Kasumi-1 (cell line): Measurements from ENCODE around the gene GFER.
"Not testable (repeated sequence)": the region's sequence is repeated elsewhere in the genome, so short reads cannot be mapped to it uniquely, and the experiment has no call there.

Experiments
- DNase-seq, 2 experiments: peaks; one replicate each; lab custom pipeline; 2025; lab: John Stamatoyannopoulos, UW

Gene GFER

DNA sequence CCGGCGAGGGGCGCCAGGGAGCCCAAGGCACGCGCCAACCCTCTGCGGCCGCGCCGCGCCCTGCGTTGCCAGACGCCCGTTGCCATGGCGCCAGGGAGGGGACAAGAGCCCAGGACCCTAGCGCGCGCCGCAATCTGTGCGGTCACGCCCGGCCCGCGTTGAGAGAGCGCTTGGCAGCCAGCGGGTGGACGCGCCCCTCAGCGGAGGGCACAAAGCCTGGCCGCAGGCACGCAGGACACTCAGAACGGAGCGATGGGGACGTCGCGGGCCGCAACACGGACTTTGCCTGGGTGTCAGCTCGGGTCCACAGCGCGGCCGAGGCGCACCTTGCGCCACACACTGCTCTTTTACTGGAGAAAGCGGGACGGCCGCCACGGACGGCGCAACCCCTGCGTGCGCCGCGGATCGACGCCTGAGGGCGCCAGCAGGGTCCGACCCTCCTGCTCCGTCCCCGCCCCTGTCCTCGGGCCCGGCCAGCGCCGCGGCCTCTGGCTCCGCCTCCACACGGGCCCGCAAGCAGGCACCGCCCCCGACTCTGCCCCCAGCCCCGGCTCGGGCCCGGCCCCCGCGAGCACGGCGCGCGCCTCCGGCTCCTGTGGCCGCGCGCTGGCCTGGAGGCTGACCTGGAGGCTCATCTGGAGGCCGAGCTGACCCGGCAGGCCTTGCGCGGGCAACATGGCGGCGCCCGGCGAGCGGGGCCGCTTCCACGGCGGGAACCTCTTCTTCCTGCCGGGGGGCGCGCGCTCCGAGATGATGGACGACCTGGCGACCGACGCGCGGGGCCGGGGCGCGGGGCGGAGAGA is at the start of gene GFER:
GFER (plus strand) TSS at position 650 of the 803 bp plus-strand sequence; CDS start at position 676, 26 bp downstream.
- peak; percentile 29 to 48 for DNase-seq

DNA sequence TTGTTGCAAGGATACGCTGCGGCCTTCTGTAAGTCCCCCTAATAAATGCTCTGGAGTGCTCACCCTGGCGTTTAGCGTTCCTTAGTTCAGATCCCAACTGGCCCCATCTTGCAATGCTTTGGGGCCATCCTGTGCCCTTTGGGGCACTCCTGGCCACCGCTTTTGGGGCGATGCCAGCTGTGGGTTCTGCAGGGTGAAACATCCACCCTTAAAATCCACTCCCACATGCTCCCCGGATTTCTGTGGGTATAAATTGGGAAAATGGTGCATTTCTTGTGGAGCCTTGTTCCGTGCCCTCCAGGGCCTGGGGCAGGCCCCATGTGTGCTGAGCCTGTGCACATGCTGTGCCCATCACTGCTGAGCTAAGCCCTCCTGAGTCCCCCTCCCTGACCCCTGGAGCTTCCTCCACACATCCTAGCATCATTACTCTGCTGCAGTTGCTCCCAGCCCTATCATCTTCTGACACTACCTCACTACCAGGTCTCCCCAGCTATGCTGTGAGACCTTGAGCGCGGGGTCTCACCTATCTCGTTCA is 47.0 kb upstream of the GFER start:
- DNase-seq, result no peak

DNA sequence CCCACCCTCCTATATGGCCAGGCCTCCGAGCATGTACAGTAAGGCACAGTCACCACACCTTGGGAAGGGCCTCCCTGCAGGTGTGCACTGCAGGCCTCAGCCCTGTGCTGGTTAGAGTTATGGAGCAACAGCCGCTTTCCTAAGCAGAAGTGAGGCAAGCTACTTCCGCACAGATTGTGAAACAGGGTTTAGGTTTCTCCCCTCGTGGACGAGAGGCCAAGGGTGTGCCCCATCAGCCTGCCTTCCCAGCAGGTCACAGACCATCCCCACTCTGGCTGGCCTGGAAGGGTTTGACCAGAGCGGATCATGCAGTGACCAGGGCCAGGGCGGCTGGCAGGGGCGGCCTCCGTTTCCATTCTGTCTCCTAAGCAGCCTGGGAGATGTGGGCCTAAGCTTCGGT is 45.7 kb upstream of the GFER start:
- no peak for DNase-seq

DNA sequence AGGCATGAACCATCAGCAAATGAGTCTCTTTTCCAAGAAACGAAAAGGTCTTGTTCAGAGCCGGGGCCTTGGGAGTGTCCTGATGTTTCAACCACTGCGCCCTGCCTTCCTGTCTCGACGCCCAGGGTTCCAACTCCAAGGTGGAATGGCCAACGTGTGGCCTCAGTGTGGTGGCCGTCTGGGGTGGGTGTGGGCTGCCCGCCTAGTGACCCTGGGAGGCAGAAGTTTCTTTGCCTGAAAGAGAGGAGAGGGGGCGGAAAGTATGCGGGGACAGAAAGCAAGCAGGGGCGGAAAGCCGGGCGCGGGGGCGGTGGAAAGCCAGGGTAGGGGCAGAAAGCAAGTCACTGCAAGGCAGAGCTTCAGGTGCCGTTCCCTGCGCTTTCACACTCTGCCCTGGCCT is 45.1 kb upstream of the GFER start:
- no peak for DNase-seq

DNA sequence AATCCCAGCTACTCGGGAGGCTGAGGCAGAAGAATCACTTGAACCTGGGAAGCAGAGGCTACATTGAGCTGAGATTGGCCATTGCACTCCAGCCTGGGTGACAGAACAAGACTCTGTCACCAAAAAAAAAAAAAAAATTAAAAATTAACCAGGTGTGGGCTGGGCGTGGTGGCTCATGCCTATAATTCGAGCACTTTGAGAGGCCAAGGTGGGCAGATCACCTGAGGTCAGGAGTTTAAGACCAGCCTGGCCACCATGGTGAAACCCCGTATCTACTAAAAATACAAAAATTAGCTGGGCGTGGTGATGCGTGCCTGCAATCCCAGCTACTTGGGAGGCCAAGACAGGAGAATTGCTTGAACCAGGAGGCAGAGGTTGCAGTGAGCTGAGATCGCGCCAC is 44.2 kb upstream of the GFER start:
- not testable (repeated sequence) for DNase-seq

DNA sequence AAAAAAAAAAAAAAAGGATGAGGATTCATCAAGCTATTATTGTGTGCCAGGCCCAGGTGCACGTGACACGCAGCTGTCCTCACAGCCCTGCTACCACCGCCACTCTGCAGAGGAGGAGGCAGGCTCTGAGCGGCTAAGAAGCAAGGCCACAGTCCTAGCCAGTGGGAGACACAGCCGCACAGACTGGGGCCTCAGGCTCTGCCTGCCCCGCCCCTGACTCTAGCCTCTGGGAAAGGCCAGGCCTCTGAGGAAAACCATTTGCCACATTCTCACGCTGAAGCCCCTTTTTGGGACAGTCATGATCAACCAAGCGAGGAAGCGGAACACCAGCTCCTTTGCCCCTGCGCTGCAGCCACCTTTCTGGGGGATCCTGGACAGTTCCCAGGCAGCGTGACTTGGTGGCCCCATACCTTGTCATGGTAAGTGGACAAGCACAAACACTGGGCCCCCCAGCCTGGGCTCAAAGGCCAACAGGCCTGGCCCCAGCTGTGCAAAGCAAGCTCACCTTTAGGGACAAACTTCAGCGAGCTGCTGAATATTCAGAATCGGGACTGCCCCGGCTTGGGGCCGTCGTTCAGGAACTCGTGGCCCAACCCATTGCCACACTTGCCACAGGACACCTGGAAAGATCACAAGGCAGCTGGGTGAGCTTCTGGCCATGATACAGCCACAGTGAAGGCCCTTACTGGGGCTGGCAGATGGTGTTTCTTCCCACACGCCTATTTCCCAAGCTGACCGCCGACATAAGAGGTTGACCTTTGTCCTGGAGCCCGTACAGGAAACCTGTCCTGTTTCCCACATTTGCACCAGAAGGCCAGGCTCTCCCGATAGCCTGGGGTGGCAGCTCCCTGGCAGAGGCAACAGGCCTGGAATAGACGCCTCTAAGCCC is 43.5 kb upstream of the GFER start:
- DNase-seq, result no peak

DNA sequence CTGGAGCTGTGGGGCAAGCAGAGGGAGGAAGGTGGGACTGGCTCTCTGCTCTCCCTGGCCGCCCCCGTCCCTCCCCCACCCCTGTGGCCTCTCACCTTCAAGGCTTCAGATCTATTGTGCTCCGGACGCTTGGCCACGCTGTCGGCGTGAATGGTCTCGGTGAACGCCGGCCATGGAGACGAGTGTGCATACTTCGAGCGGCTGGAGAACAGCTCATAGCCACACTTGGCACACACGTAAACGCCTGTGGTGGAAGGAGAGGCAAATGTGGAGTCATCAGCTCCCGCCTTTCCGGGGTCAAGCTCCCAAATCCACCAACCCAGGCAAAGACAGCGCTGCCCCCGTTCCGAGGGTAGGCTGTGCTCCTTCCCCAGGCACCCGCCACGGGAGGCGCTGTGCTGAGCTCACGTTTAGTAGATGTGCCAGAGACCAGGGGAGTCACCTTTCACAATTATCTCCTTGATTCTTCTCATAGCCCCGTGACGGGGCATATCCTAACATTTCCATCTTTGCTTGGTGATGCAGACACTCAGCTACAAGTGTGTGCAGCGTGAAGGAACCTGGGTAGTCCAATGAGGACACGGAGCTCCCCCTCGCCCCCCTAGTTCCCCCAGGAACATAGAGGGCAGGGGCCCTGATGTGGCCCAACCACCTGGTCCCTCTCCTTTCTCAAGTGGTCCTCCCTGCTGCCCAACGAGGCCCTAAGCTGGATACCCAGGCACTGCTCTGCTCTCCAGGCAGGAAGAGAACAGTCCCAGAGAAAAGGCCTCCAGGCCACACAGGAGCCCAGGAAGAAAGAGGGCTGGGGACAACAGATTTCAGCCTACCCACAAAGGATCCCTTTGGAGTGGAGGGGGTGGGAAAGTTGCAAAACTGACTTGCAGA is 42.6 kb upstream of the GFER start:
- no peak for DNase-seq

DNA sequence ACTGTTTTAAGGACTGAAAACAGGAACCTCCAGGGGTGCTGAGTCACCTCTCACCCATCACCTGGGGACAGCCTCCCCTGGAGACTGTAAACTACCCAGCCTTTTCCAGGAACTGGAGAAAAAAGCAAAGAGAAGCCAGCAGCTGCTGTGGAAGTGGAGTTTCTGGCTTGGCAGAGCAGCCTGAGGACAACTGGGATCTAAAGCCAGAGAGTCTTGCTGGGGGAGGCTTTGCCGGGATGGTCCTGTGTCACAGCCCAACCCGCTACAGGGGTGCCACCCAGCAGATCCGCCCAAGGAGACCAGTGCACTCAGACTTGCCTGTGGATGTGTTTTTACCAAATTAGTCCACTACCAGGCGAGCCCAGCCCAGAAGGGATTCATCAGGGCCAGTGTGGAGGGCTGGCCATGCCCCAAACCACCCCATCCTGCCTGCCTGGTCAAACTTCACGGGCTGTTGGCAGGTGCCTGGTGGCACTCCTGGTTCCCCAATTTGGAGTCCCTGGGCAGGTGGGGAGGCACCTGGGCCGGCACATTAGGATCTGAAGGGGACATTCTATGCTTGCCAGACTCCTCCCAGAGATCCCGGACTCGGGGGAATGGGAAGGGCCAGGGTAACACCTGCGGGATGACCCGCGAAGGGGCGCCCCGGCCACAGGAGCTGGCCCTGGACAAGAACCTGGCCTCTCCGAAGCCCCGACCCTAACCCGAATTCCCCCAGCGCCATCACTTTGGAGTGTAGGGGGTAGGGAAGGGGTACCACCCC is 41.8 kb upstream of the GFER start:
- no peak for DNase-seq

DNA sequence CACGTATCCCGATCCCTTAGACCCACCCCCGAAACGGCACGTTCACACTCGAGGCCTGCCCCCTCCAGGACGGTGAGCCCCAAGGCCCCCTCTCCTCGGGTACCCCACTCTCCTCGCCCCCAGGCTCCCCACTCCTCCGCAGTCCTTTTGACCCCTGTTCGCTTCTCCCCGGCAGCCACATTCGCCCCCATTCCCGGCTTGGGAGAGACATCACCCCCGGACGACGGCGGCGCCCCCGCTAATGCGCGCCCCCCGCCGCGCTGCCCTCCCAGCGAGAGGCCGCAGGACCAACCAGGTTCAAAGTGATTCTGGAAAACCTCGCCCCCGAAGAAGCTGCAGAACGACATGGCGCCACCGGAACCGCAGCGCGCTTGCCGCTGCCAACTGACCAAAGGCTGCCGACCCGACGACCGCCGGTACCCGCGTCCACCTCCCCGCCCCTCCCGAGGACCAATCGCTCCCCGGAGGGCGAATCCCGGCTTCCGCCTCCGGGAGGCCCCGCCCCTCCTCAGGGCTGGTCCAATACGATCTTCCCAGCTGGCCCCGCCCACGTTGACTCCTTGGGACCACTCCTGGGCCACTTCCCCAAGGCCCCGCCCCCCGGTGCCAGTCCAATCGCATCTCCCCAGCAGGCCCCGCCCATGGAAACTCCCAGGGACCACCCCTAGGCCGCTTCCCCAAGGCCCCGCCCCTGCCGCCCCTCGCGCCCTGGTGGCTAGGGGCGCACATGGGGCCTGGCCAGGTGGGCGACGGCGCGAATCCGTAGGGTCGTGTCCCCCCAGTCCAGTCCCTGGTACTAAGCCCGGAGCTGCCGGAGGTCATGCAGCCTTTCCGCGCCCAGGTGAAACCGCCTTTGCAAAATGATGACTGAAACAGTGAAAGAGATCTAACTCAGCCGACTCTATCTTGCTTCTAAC is 40.9 kb upstream of the GFER start, which contains the start of gene MSRB1:
MSRB1 (minus strand) TSS at position 390 of the 917 bp plus-strand sequence; CDS start at position 347, 43 bp downstream.
- DNase-seq, result peak; percentile 88 to 90

DNA sequence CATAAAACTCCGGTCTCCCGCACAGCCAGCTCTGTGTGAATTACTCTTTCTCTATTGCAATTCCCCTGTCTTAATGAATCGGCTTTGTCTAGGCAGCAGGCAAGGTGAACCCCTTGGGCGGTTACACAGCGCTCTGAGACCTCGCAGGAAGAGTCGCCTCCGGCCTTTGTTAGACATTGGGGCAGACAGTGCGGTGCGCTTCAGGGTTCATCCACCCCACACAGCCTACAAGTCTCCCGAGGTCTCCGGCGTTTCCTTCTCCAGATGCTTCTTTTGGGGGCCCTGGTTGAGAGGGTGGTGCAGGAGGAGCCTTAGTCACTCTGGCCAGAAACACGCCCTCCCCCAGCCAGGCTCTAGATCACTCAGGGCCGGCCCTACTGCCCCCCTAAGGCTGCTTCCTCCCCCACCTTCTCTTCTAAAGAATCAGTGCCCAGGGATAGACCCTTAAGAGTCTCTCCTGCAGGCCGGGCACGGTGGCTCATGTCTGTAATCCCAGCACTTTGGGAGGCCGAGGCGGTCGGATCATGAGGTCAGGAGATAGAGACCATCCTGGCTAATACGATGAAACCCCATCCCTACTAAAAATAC is 39.3 kb upstream of the GFER start:
- no peak for DNase-seq

DNA sequence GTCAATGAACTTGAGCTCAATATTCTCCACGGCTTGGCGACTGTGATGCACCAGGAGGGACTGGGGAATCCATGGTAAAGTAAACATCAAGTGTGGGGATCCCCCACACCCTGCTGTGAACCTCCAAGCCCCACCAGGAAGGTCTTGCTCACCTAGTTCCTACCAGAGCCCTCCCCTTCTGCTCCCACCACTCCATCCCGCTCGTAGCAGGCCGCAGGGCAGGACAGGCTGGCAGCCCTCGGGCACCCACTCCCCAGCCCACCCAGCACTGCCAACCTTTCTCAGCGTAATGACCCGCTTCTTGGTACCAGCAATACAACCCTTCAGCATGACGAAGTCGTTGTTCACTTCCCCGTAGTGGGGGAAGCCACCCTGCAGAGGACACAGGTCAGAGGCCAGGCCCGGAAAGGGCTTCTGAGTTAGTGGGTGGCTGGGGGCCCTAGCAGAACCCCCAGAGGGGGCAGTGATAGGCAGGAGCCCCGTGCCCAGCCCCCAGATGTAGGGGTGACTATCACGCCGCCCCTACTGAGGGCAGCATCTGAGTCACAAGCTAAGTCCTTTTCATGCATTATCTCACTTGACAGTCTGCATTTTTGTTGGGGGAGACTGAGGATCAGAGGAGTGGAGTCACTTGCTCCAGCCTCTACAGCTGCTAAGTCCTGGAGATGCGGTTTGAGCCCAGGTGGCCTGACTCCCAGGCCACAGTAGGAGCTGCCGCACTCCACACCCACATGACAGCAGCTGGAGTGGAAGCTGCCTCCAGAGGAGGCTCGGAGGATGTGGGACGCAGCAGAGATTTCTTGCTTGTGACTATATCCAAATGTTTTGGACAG is 38.2 kb upstream of the GFER start:
- DNase-seq, result no peak

DNA sequence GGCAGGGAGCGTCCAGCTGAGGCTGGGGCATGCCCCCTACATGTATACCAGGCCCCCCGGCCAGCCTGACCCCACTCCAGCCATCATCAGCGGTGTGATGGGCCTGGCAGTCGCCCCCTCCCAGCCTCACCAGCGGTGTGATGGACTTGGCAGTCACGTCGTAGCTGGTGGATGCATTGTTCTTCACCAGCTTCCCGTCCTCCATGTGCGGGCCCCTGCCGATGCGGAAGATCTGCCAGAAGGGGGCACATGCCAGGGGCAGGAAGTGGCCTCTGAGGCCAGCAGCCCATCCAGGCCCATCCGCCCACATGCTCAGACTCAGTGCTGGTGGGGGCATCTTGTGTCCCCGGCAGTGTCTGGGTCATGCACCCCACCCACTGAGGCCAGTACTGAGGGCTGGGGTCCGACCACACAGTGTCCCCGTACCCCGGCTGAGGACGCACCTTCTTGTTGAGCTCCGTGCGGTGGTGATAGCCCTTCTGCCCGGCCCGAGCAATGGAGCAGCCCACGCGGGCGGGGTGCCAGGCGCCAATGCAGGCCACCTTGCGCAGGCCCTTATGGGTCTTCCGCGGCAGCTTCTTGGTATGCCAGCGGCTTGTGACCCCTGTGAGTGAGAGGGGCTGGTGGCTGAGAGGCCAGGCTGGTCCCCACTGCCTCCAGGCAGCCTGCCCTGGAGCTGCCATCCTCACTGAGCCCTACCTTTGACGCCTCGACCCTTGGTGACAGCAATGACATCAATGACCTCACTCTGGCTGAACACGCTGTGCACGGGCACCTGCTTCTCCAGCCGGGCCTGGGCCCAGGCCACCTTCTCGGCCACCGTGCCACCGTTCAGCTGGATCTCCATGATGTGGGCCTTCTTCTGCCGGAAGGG is 37.3 kb upstream of the GFER start:
- DNase-seq, result no peak

DNA sequence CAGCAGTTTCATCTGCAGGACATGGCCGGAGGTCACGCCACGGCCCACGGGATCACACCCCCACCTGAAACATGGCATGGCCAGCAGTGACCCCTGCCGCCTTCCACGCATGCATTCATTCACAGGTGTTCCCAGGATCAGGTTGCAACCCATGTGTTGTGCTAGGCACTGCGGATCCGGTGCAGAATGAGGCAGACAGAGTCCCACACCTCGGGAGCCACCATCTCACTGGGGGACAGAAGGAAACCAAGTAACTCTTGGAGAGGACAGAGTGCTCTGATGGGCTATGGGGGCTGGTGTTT is 36.7 kb upstream of the GFER start:
- no peak for DNase-seq

DNA sequence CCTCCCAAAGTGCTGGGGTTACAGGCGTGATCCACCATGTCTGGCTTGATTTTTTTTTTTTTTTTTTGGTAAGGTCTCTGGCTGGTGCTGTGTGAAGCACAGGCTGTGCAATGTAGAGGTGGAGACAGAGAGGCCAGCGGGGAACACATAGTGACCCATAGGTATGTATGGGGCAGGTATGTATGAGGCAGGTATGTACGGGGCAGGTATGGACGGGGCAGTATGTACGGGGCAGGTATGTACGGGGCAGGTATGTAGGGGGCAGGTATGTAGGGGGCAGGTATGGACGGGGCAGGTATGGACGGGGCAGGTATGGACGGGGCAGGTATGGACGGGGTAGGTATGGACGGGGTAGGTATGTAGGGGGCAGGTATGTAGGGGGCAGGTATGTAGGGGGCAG is 34.5 kb upstream of the GFER start:
- DNase-seq, result no peak

DNA sequence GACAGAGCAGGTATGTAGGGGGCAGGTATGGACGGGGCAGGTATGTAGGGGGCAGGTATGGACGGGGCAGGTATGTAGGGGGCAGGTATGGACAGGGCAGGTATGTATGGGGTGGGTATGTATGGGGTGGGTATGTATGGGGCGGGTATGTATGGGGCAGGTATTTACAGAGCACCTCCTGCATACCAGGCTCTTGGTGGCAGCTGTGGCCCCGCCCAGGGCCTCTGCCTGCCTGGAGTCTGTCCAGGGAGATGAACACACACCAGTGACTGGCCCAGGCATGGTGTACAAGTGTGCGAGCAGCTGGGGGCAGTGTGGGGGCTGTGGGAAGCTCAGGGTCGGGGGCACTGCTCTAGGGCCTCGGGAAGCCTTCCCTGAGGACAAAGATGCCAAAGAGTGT is 33.9 kb upstream of the GFER start:
- no peak for DNase-seq

DNA sequence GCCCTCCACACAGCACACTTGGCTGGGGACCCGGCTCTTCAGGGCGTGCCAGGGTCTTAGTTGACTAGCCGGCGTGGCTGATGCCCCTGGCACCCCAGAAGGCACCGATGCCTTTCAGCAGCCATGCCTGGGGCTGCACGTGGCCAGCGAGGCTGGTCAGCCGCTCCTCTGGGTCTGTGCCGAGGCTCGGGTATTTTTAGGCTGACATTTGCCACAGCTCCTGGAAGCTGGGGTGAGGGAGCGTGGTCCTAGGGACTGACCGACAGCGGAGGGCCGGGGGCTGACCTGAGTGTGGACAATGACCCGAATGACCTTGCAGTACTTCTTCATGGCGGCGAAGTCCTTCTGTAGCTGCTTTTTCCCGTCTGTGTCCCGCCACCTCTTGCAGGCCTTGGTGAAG is 33.4 kb upstream of the GFER start:
- no peak for DNase-seq

DNA sequence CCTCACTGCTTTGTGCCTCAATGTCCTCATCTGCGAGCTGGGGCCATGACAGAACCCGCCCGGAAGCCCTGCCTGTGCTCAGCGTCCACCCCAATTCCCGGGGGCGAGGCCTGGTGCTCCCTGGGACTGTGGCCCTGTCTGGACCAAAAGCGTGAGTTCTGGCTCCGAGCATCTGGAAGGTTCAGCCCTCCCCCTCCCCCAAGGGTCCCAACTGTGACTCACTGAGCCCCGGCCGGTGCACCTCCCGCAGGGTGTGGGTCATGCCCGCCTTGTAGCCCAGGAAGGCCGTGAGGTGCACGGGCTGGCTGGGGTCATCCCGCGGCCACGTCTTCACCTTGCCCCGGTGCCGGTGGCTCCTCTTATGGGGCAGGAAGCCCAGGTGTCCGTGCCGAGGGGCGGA is 30.3 kb upstream of the GFER start:
- DNase-seq, result no peak
